Activated gamma-delta T cell treated with anti-CD3 and anti-CD28 coated beads, Interleukin-2, amount 50 U/mL, for 16 hours (primary cell): Measurements from ENCODE around the gene KMT2B.

Source experiments
- DNase-seq: peaks from one replicate; pipeline ENCODE4 v3.0.0-alpha.2; 2020; ENCODE audit warnings: low read depth

KMT2B gene

DNA sequence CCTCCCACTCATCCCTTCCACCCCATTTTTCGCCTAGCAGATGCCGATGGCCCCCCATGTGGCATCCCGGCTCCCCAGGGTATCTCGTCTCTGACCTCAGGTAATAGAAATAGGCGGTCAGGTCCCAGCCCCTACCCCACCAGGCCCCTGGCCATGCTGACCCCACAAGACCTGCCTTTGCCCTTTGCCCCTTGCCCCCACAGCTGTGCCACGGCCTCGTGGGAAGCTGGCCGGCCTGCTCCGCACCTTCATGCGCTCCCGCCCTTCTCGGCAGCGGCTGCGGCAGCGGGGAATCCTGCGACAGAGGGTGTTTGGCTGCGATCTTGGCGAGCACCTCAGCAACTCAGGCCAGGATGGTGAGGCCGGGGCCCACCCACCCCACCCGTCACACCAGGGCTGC is 62.9 kb downstream of the KMT2B start:
- DNase-seq, result no peak

DNA sequence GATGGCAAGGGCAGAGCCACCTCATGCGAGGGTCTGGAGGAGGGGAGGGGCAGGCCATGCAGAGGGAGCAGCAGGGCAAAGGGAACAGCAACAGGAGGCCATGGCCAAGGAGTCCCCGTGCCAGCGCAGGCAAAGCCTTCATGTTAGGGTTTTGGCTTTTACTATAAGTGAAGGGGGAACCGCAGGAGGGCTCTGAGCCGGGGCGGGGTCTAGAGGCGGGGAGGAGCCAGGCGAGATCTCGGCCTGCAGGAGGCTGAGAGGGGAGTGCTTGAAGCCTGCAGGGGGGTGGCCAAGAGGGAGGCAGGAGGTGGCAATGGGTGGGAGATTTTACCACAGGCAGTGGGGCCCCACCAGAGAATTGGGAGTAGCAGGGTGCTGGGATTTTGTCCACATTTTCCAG is 63.8 kb downstream of the KMT2B start:
- DNase-seq, result no peak

DNA sequence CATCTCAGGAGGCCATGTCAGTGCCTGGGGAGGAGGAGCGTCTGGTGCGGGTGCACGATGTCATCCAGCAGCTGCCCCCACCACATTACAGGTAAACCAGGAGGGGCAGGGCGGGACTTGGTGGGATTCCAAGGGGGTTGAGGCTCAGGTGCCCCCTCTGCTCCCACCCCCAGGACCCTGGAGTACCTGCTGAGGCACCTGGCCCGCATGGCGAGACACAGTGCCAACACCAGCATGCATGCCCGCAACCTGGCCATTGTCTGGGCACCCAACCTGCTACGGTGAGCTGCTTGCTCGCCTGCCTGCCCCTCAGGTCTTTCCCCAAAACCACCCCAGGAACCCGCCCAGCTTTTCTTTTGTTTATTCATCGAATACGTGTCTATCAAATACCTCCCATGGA is 64.8 kb downstream of the KMT2B start:
- no peak for DNase-seq

DNA sequence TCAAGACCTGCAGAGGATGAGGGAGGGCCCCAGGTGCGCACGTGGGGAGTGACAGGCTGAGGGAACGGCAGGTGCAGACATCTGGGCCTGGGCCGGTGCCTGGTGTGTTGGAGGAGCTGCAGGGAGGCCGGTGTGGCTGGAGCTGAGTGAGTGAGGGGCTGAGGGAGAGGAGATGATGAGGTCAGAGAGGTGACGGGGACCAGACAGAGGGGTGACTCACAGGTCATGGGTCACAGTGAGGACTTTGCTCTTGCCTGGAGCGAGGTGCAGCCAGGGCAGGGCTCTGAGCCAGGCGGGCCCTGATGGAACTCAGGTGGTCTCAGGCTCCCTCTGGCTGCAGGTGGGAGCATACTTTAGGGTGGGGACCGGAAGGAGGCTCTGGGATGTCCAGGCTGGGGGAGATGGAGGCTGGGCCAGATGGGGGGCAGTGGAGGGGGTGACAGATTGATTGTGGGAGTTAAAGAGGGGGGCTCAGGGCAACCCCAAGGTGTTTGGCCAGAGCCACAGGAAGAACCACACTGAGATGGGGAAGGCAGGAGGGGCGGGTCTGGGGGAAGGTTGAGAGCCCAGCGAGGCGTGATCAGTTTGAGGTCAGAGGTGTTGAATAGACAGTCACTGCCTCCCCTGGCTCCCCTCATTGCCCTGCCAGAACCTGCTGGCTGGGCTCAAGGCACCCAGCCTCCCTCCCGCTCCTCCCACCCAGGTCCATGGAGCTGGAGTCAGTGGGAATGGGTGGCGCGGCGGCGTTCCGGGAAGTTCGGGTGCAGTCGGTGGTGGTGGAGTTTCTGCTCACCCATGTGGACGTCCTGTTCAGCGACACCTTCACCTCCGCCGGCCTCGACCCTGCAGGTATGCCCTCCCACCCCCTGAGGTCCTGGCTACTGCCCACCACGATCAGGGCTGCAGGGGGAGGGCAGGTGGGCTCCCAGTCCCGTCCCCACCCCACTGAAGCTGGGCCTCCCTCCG is 65.9 kb downstream of the KMT2B start:
- no peak for DNase-seq

DNA sequence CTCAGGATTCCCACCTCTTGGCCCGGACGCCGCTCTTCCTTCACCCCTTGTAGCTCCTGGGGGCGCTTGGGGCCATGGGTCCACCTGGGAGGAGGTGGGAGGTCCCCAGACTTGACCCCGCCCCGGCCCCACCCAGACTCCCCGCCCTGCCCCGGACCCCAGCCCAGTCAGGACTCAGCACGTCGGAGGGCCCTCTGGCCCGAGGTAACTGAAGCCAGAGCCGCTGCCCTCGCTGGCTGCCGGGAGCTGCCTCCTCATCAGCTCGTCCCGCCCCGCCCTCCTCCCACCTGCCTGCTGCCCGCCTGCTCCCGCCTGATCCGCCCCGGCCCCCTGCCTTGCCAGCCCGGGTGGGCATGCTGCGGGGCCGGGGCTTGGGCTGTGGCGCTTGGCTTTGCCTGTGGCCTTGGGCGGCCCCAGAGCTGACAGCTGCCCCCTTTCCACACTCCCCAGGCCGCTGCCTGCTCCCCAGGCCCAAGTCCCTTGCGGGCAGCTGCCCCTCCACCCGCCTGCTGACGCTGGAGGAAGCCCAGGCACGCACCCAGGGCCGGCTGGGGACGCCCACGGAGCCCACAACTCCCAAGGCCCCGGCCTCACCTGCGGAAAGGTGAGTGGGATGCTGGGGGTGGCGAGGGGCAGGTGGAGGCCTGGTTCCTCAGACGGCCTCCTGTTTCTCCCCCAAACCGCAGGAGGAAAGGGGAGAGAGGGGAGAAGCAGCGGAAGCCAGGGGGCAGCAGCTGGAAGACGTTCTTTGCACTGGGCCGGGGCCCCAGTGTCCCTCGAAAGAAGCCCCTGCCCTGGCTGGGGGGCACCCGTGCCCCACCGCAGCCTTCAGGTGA is 66.9 kb downstream of the KMT2B start:
- DNase-seq, result no peak

- no peak for DNase-seq
Measured at GRCh38 chr19:35785339-35785627, 67.5 kb downstream of the KMT2B start.

GRCh38 chr19:35786299-35787160 is 68.7 kb downstream of the KMT2B start:
- DNase-seq, result no peak

DNA sequence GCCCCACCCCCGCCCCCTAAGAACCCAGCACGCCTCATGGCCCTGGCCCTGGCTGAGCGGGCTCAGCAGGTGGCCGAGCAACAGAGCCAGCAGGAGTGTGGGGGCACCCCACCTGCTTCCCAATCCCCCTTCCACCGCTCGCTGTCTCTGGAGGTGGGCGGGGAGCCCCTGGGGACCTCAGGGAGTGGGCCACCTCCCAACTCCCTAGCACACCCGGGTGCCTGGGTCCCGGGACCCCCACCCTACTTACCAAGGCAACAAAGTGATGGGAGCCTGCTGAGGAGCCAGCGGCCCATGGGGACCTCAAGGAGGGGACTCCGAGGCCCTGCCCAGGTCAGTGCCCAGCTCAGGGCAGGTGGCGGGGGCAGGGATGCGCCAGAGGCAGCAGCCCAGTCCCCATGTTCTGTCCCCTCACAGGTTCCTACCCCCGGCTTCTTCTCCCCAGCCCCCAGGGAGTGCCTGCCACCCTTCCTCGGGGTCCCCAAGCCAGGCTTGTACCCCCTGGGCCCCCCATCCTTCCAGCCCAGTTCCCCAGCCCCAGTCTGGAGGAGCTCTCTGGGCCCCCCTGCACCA is 69.5 kb downstream of the KMT2B start:
- no peak for DNase-seq
